ENCODE results near the gene RCSD1. TPM values are rescaled to one million over a fixed set of nuclear protein-coding genes. Genes with fewer than 3 reads are reported as not detected.
A peak's percentile ranks its signal among the peaks of the same experiment; 100 is the strongest.

Gene RCSD1
- total RNA-seq, 2 donors from 2014 or later: 33.6 to 38.7 TPM

DNA sequence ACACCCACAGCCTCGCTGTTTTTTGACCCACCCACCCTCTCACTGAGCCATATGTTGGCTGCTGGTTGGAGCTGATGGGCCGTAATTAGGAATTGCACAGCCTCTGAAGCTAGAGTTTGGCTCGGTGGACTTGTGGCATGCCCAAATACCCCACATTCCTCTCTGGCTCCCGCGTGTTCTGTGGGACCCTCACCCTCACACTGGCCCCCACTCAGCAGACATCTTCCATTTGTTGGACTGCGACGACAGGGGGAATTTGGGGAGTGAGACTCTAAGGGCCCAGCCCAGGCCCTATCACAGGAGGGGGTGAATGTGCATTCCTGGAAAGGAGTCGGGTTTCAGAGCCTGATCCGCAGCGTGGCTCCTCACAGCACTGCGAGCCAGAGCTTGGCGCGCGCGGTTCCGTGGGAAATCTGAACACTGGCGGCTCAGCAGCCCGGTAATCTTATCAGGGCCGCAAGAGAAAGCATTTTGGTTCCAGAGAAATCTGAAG is 5.2 kb downstream of the RCSD1 start:
- ATAC-seq (peak; percentile 80 to 86), DNase-seq (peak; percentile 82)
- intact Hi-C loops (cut with DNase I): no loop called here

DNA sequence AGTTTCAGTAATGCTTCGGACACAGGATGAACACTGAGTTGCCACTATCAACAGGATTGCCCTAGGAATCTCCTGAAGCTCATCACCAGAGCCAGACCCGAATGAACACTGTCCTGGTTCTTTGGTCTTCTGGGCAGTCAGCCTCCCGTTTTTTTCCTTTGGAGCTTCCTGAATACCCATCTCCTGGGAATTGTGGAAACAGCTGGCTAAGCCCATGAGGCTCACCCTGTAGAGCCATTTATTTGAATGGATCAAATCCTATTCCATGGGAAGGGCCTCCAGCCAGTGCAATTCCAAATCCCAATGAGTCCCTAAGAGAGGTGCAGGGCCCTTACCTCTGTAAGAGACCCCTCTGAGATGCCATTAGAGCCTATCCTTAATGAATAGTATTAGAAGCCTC is 5.9 kb downstream of the RCSD1 start:
- no peak for ATAC-seq
- no peak for DNase-seq
- intact Hi-C loops (cut with DNase I): no loop called here

DNA sequence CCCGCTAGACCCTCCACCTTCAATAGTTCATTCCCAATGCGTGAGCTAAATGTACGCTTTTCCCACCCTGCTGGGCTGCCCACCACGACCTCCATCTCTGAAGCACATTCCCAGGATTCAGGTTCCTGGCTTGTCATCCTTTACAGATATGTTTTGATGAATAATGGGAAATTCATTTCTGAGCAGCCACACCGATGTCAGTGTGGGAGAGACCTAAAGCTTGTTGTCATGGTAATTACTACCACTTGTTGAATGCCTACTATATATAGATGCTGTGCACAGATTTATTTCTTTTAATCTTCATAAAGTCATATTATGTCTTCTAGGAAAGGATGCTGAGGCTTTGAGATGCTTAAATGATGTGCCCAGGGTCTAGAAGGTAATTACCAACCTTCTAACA is 8.0 kb downstream of the RCSD1 start:
- no peak for ATAC-seq
- intact Hi-C loops (cut with DNase I): no loop called here
- no peak for DNase-seq

DNA sequence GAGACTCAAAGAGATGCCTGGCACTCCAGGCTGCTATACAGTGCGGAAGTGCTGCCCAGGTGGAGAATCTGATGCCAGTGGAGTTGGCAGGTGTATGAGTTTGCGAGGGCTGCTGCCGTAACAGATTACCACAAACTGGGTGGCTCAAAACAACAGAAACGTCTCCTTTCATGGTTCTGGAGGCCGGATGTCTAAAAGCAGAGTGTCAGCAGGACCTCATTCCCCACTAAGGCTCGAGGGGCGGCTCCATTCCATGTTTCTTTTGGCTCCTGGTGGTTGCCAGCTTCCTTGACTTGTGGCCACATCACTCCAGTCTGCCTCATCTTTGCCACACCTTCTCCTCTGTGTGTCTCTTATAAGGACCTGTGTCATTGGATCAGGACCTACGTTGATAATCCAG is 10.0 kb downstream of the RCSD1 start:
- DNase-seq: no peak
- intact Hi-C loops (cut with DNase I): no loop called here
- no peak for ATAC-seq

DNA sequence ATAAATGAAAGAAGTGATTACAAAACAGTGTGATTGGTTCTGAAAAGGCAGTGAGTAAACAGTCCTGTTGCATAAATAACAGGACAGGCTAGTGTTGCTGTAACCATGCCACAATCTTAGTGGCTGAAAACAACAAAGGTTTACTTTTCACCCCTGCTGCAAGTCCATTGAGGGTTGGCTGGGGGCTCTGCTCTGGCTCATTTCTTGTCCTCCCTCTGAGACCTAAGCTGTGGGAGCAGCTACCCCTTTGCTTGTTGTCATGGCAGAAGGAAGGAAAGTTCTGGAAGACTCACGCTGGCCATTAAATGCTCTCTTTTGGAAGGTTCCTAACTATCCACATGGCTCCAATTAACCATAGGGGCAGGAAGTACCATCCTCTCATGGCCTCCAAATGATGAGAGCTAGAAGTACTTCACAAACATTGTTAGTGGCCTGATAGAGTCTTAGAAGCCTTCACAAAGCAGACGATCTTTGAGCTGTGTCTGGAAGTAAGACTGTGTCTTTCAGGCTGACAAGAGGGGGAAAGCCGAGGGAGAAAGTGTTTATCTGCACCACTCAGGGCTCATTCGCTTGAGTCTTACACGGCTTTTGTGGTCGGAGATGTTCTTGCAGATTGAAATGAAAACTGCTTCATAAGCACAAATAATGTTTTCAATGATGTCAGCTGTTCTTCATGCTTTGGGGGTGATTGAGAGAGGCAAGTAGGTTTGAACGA is 11.9 kb downstream of the RCSD1 start:
- intact Hi-C loops (cut with DNase I): no loop called here
- no peak for ATAC-seq
- DNase-seq: no peak

DNA sequence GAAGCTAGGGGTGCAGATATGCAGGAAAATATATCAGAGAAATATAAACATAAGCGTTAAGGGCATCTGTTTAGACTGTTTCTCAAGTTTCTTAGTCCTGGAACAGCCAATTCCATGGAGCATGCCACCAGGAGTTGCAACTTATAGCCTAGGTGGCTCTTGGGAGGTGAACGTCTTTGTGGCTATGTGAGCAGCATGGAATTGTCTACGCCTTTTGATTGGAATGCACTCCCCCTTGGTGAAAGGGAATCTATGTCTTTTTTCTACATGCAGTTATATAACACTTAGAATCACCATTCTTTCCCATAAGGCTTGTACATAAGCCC is 12.4 kb downstream of the RCSD1 start:
- ATAC-seq (no peak), DNase-seq (no peak)
- intact Hi-C loops (cut with DNase I): no loop called here

DNA sequence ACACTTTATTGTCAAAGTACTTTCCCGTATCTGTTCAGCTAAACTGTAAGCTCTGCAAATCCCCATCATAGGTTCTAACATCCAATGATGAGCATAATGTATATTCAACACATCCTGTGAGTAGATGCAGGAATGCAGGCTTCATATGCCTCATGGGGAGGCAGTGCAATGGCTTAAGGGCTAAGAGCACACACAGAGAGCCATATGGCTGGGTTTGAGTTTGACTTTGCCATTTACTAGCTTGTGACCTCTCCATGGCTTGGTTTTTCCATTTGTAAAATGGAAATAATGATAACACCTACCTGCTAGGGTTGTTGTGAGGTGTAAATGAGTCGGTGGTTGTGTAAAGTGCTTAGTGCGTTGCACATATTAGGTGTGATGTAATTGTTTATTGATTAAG is 13.4 kb downstream of the RCSD1 start:
- DNase-seq (no peak), ATAC-seq (no peak)
- intact Hi-C loops (cut with DNase I): no loop called here

DNA sequence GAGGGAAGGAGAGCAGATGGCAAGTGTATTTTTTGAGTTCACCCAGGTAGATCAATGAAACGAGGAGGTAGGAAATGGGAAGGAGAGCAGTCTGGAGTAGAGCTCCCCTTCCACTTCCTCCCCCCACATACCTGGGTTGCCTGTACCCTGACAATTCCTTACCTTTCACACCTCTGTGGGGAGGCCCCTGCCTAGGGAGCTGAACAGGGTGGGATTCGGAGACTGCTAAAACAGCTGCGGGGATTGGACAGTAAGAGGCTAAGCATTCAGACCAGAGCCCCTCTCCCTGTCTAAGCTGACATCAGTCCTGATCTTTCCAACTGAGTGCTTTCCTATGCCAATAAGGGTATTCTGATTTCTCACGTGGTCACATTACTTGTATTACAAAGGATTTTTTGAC is 14.5 kb downstream of the RCSD1 start:
- no peak for DNase-seq
- intact Hi-C loops (cut with DNase I): no loop called here
- no peak for ATAC-seq

DNA sequence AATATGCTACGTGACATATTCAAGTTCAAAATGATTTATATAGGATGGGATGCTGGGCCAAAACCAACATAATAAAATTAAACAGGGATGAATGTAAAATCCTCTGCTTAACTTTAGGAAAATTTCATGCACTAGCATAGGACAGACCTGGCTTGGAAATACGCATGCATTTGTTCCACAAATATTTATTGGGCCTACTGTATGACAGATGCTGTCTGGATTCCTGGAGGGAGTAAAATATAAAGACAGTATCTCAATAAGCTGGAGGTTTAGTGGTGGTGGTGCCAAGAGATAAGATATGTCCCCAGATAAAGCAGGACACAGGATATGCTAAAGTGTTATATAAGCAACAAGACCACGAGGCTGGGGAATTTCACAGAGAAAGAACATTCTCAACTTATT is 15.1 kb downstream of the RCSD1 start:
- DNase-seq (no peak), ATAC-seq (no peak)
- intact Hi-C loops (cut with DNase I): no loop called here

DNA sequence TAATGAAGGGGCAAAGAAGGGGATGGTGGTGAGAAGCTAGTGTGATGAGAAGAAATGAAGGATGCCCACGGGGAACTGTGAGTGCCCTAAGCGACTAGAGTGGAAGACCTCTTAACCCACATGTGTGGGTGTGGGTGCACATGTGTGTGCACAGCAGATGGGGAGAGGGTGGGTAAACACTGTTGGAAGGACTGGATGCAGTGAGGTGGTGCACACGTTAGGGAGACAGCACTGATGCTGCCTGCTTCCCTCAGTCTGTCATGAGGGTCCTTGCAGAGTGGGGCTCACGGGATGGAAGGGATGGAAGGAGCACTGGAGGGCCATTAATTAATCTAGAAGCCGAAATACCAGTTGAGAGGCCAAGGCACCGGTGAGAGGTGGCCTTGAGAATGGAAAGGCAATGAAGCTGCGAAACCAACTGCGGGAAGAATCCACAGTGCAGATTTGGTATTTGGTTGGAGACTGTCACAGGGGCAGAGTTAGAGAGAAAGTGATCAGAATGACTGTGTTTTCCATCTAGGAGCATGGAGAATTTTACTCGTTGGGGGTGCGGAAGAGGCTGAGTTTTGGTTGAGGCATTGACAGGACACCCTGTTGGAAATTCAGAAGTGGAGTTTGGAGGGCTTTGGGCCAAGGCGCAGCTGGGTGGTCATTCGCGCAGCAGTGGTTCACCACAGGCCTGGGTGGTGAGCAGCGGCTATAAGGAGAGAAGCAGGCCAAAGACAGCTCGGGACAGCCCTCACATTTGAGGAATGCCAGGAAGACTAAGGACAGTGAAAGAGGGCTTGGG is 15.8 kb downstream of the RCSD1 start:
- ATAC-seq (no peak), DNase-seq (no peak)
- intact Hi-C loops (cut with DNase I): no loop called here

DNA sequence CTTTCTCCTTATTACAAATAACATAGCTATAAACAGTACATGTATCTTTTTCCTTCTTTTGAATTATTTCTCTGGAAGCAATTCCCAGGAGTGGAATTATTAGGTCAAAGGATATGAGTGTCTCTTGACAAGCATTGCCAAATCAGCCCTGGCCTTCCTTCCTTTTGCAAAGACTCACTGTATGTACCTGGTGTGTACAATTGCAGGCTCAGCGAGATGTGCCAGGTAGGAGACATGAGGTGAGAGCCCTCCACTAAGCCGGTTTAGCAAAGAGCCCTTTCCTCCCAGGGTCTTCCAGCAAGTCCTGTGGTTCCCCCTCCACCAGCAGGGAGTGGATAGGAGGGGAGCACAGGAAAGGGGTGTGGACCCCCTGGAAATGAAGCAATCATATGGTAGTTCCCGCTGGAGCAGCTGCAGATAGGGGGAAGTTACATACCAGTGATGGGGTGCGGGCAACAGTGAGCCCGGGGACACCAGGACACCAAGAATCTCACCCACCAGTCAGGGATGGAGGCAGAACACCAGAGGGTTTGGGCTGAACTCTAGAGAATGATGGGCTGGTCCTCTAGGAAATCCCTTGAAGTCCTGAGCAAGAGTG is 18.3 kb downstream of the RCSD1 start:
- DNase-seq: no peak
- peak in 1 of 2 donors; percentile 30 for ATAC-seq
- intact Hi-C loops (cut with DNase I): no loop called here

DNA sequence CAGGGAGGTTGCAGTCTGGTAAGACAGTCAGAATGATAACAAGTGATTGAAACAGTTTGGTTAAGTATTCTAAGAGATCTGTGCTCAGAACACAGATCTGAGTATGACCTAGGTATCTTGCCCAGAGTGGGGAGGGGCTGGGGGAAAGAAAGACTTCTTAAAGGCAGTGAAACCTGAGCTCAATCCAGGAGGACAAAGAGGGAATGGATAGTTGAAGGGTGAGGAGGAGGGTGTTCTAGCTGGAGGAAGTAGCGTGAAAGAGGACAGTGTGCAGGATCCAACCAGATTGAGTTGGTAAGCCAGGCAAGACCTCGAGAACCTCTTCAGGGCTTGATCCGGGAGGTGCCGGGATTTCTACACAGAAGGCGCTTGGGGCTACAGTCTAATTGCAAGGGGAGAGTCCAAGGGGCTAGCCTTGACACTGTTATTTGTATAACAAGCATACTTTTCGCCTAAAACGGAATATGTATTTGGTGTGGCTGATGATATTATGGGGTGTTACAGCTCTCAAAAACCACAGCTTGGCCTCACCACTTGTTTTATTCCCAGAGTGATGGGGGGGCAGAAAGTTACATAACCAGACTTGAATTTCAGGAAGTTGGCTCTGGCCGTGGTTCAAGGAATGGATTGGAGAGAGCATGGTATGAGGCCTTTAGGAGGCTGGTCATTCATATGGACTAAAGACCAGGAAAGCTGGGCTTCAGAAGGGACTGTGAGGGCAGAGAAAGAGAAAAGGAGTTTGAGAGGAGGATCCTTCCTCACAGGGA is 19.1 kb downstream of the RCSD1 start:
- peak; percentile 64 for DNase-seq
- intact Hi-C loops (cut with DNase I): no loop called here
- peak; percentile 48 to 64 for ATAC-seq

DNA sequence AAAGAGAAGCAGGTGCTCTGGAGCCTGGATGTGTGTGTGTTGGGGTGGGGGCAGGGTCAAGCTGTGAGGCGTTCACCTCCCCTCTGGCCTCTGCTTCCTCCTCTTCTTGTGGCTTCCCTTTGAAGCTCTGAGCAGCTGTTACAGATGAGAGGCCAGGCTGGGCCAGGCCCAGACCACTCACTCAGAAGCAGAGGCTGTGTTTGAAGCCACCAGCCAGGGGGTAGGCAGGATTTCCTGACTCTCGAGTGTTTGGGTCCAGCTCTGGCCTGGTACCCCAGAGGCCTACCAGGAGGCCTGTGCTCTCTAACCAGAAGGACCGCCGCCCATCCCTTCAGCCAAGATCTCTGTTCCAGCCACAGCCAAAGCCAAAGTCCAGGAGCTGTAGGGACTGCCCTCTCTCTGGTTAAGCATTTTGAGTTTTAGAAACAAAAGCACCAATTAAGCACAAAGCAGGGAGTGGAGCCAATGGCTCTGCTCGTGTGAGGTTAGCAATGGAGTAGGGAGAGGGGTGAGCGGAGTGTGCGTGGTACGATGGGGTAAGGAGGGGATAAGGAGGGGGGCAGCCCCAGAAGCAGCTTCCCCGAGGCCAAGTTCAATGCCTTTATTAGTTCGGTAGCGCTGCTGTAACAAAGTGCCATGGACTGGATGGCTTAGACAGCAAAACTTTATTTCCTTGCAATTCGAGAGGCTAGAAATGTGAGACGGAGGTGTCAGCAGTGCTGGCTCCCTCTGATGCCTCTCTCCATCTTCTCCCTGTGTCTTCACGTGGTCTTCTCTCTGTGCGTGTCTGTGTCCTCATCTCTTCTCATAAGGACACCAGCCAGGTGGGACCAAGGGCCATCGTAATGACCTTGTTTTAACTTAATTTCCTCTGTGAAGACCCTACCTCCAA is 20.5 kb downstream of the RCSD1 start:
- DNase-seq: peak; percentile 31
- intact Hi-C loops (cut with DNase I): no loop called here
- ATAC-seq: peak; percentile 29 to 55

DNA sequence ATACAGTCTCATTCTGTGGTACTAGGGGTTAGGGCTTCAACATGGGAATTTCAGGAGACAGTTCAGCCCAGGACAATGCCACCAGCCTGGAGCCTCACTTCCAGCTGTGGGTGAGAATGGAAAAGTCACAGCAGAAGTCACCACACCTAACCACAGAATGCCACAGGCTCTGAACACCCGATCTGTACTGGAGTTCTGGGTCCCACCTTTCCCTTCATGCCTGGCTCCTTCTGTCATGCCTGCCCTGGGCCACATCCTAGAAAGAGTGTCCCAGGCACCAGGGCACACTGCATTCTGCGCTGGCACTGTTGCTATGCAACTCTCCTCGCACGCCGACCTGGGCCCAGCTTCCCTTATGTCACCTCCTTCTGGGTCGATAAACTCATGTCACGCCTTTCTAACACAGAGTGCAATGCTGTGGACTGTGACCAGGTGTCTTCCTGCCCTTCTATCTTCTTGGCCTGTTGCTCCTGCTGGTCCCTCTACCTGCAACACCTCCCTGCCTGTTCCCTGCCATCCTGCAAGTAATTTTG is 21.2 kb downstream of the RCSD1 start:
- ATAC-seq: no peak
- DNase-seq: no peak
- intact Hi-C loops (cut with DNase I): no loop called here

DNA sequence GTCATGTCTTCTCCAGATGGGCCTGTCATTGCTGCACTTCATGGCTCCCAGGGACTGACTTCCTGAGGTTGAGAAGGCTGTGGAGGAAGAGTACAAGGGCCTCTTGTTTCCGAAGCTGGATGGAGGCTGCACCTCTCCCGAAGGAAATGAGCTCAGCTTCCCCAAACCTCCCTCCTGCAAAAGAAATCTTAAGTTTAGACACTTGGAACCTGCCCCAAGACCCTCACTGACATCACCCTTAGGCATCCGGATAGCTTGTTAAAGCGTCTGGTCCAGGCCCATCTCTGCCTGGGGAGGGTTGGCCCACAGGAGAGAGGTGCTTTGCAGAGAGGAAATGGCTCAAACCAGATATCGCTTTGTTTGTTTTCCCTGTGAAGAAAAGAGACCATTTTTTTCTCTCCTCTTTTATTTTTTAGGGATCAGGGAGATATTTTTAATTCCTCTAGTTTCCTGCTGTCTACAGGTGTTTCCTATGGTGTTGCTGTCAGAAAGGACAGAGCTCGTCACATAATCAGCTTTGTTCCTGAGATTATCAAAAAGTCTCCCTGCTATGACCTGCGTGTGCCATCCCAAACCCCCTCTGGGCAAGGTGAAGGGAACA is 25.0 kb downstream of the RCSD1 start:
- intact Hi-C loops (cut with DNase I): no loop called here
- peak; percentile 50 to 70 for ATAC-seq

DNA sequence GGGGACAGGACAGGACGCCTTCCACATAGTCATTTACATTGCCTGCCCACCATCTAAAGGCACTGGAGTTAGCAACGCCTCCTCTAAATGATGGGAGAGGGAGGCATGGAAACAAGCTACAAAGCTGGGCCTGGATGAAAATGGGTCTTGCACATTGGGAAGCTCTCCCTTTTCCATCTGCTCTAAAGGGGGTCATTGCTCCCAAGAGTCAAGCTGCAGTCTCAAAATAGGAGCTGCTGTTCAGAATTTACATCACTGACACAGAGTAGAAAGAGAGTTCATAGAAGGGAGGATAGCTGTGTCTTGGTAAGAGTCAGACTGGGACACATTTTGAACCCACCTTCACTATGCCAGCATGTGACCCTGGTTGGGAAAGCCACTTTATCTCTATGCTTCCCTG is 26.6 kb downstream of the RCSD1 start:
- intact Hi-C loops (cut with DNase I): no loop called here
- DNase-seq: no peak
- no peak for ATAC-seq

More for the DNA sequence above, 25.0 kb downstream of the RCSD1 start:
- DNase-seq: peak; percentile 50

DNA sequence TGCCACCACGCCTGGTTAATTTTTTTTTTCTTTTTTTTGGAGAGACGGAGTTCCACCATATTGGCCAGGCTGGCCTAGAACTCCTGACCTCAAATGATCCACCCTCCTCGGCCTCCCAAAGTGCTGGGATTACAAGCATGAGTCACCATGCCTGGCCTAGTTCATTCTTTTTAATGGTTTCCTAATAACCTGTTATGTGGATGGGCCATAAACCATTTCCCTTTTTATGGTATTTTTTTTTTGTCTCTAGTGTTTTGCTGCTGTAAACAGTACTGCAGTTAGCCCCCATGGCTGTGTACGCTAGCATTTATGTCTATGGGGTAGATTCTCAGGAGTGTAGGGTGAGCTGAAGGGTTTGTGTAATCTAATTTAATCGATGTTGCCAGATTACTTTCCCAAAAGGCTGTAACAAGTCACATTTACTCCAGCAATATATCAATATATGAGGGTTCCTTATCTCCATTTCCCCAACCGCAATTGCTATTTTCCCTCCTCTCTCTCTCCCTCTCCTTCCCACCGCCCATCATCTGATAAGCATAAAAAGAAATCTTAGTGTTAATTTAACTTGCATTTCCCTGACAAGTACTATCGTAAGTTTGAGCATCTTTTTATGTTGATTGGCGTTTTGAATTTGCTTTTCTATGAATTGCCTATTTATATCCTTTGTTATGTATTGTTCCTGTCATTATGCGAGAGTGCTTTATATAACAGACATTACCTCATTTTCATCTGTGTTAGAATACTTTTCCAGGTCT is 28.7 kb downstream of the RCSD1 start:
- intact Hi-C loops (cut with DNase I): no loop called here
- no peak for DNase-seq
- no peak for ATAC-seq

Data from left cardiac atrium (tissue), 4 donors.